Measurements from ENCODE around the gene ASIC5. TPM values are rescaled to one million over a fixed set of nuclear protein-coding genes. Genes with fewer than 3 reads are reported as not detected.
"Not testable (repeated sequence)": the region's sequence is repeated elsewhere in the genome, so short reads cannot be mapped to it uniquely, and the experiment has no call there.

Gene ASIC5, protein sequence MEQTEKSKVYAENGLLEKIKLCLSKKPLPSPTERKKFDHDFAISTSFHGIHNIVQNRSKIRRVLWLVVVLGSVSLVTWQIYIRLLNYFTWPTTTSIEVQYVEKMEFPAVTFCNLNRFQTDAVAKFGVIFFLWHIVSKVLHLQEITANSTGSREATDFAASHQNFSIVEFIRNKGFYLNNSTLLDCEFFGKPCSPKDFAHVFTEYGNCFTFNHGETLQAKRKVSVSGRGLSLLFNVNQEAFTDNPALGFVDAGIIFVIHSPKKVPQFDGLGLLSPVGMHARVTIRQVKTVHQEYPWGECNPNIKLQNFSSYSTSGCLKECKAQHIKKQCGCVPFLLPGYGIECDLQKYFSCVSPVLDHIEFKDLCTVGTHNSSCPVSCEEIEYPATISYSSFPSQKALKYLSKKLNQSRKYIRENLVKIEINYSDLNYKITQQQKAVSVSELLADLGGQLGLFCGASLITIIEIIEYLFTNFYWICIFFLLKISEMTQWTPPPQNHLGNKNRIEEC
- total RNA-seq: not detected

DNA sequence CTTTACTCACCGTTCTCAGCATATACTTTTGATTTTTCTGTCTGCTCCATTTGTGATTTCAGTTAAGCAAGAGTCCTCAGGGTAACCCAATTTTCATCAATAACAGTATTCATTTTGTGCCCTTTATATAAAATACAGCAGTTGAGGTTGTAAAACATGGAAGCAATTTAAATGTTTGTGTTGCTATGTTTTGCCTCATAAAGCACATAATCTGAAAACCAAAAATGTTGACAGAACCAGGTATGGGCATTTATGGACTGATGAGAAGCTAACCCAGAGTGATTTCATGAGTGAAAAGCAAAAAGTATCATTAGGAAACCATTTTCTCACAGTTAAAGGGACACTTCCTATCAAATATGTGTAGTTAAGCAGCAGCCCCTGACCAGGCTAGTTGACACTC lies at the start of gene ASIC5:
Gene ASIC5 (minus strand): TSS at position 101 of the 400 bp plus-strand sequence. CDS start 51 bp downstream, at position 50.
- intact Hi-C loops (cut with DNase I): no loop called here

DNA sequence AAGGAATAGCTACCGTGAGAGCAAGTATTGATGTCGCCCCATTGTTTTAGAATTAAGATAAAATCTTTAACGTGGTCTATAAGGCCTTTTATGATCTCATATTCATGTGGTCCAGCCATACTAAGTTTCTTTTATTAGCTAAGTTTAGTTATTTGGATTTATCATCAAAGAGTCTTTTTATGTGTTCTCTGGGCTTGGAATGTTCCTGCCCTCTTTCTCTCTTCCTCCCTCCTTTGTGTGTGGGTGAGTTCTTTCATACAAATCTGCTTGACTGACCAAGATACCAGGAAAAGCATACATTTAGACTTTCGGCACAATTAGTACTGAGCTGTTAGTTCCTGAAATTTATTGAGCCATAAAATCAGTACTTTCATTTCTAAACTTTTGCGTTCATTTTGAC lies 48.7 kb upstream of the ASIC5 start:
- intact Hi-C loops (cut with DNase I): no loop called here
- no peak for DNase-seq (ENCODE audit: low spot score)
- no peak for ATAC-seq

More for the DNA sequence above, at the start of gene ASIC5:
- no peak for DNase-seq (ENCODE audit: low spot score)
- ATAC-seq: no peak

DNA sequence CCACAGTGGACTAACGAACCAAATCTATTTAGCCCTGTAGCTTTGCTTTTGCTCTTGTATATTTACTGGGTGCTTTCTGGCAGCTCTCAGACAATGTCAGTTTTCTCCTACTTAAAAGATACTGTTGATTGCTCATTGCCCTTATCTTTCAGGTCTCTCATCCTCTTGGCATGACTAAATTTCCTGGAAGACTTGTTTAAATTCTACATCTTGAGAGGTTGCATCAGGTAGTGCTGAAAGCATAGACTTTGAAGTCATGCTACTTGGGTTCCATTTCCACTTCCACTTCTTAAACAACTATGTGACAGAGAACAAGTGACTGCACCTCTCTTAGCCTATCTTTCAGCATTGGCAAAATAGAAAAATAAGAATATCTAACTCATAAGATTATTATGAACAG lies 45.8 kb upstream of the ASIC5 start:
- no peak for ATAC-seq
- intact Hi-C loops (cut with DNase I): no loop called here
- DNase-seq (ENCODE audit: low spot score): no peak

DNA sequence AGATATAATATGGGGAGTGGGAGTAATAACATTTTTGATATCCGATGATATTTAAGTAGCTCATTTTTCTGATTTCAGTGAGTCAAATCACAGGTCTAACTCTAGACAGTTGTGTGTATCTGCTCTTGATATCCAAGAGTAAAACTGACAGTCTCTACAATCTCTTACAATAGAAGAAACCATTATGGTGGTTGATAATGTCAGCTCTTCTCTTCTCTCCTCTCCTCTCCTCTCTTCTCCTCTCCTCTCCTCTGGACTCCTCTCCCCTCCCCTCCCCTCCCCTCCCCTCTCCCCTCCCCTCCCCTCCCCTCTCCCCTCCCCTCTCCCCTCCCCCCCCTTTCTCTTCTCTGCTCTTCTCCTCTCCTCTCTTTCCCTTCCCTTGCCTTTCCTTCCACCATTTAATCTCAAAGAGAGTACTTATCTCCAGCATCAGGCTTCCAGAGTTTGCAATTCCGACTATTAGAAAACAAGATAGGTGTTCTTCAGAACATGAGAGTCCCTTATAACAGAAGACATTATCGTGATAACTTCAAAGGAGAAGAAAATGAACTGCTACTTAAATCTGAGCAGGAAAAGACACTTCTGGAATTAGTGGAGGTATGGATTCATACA lies 43.6 kb upstream of the ASIC5 start:
- ATAC-seq: no peak
- no peak for DNase-seq (ENCODE audit: low spot score)
- intact Hi-C loops (cut with DNase I): no loop called here

DNA sequence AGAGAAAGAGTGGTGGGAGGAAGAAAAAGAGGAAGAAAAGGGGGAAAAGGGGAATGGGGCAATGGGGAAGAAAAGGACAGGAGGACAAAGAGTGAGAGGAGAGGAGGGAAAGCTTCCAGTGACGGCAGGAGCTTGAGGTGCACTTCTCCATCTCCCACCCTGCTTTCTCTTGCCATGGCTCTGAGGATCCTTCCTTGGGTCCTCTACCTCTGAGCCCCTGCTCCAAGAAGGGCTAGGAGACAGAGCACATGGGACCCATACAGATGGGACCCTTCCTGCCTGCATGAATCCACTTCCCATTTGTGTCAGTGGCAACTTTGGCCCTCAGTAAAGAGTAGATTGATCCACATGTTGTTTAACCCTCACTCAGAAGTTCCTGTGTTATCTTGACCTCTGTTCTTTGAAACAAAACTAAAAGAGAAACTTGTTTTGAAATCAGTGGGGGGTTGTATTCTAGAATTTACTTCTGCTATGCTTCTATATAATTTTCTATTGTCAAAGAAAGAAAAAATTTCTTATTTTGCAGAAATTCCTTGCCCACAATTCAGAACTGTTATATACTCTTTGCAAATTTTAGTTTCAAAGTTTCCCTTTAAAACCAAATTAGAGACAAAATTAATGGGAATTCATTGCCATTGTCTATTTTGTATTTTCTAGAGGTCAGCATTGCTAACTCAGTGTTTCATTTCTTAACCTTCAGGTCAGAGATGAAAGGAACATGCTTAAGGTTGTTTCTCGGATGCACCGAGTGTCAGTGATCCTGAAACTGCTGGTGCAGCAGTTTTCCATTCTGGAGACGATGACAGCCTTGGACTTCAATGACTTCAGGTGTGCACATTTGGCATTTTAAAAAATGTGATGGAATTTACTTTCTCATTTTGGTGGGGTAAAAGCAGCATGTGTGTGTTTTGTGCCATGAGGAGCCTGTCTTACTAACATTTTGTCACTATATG lies 42.4 kb upstream of the ASIC5 start:
- ATAC-seq (no peak), DNase-seq (ENCODE audit: low spot score) (no peak)
- intact Hi-C loops (cut with DNase I): no loop called here

DNA sequence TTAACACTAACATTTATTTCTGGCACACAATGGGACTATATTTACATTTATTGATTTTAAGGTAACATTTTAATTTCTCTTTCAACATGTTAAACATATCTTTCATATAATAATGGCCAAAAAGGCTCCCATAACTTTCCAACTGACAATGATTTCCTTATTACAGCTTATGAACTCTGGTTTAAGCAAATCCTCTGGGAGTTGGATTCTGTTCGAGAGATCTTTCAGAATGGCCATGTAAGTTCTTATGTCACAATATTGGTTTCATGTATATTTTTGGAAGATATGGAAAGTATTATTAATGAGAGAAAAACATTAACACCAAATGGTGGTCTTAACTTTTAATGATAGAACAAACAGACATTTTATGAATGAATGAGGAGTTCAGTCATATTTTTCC lies 41.5 kb upstream of the ASIC5 start:
- no peak for ATAC-seq
- intact Hi-C loops (cut with DNase I): no loop called here
- no peak for DNase-seq (ENCODE audit: low spot score)

DNA sequence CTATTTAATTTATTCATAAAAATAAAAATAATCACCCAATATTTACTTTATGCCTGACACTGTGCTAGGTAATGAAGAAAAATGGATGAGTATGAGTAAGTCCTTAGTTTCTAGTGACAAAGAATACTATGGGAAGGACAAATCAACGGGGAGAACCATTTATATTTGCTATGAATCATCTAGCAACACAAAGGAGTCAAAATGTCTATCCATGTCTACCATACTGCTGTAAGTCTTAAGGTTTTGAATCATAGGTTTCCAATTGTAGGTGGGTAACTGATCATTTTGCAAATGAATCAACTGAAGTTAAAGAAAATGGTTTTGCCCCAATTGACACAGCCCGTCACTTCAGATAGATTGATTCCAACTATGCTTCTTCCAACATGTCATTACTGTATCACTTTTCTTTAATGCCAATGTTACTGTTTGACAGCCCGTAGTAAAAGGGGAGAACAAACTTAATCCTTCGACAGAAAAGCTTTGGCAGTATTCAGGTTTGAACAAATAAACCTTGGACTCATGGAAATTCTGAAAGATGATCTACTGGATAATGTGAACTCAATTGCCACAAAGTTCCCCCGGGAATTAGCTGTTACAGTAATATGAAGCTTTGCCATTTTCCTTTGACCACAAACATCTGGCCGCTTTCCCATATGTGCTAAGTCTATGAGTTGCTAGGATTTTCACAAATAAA lies 40.6 kb upstream of the ASIC5 start:
- peak; percentile 62 for ATAC-seq
- DNase-seq (ENCODE audit: low spot score): peak; percentile 55
- intact Hi-C loops (cut with DNase I): no loop called here

DNA sequence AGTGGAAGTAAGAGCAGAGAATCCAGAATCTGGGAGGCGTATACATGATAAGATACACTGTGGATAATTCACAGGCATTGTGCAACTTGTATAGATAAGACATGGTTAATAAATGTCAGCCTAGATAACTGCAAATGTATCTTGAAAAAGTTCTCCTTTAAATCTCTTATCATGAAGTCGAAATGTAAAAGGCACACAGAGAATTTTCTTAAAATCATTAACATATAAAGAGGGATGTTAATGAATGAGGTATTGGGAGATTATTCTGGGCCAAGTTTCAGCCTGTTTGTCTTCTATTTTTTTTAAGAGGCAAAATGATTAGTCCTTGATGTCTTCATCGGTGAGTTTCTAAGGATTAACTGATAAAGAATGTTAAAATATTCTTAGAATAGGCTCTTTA lies 38.3 kb upstream of the ASIC5 start:
- intact Hi-C loops (cut with DNase I): no loop called here
- ATAC-seq (no peak), DNase-seq (ENCODE audit: low spot score) (no peak)

DNA sequence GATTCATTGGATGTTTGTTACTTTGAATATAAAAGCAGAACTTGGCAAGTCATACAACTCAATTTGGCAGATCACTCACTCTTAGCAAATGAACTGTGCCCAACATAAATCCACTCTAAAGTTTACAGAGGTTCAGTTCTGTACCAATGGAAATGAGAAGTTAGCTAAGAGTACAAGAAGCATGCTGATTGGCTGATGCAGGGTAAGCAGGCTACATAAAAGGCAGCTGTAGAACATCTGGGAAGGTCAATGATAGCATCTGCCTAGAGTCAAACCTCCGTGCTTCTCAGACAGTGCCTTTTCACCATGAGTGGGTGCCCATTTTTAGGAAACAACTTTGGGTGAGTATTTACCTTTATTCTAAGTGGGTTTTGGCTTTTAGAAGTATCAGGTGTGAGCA lies 37.4 kb upstream of the ASIC5 start, which contains the start of gene TDO2:
Gene TDO2 (plus strand): TSS at position 244 of the 400 bp plus-strand sequence. CDS start 63 bp downstream, at position 307.
- ATAC-seq: no peak

DNA sequence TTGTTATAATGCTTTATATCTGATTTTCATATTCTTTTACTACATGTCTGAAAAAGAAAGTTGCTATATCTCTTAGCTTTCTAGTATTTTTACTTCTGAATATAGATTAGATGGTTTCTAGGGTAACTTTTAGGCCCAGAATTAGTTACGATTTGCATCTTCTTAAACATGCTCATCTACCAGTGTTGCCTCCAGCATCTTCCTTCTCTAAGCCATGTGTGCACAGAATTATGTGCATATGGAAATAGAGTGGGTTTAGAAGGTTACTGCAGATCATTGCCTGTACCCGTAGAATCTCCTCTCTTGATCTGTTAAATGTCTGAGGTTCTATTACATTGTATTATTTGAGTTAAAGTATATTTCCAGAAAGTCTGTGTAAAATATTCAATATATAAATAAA lies 34.9 kb upstream of the ASIC5 start:
- ATAC-seq (no peak), DNase-seq (ENCODE audit: low spot score) (no peak)
- intact Hi-C loops (cut with DNase I): no loop called here

More for the DNA sequence above, 37.4 kb upstream of the ASIC5 start, which contains the start of gene TDO2:
- DNase-seq (ENCODE audit: low spot score): no peak
- intact Hi-C loops (cut with DNase I): no loop called here

DNA sequence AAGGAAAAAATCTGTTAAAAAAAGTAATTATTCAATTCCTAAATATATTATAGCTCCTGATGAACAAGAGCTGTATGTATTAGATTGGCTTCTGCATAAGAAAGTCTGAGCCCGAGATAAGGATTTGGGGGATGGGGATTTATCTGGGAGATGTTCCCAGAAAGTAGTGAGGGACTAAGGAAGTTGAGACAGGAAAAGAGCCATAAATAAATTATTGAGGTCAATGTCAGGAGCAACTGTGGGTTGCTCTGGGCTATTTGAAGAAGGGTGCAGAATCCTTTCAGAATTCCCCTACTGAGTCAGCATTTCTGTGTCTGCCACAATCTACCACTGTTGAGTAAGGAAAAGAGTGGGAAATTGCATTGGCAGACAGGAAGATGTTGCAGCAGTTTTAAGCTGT lies 34.3 kb upstream of the ASIC5 start:
- intact Hi-C loops (cut with DNase I): no loop called here
- no peak for ATAC-seq
- DNase-seq (ENCODE audit: low spot score): no peak

DNA sequence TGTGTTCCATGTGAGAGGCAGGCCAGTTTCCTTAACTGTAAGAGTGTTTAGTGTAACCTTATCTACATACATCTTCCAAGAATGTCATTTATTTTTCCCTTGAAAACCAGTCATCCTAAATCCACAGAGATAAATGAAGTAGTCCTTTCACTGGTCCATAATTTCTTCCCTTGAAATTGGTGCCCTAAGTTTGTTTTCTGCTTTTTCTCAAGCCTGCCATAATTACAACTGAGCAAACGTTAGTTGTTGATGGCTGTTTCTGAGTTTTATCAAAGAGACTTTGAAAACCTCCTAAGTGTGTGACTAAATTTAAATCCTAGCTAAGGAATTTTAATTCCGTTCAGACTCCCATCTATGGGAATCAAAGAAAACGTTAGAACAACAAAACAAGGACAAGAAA lies 33.8 kb upstream of the ASIC5 start:
- ATAC-seq (no peak), DNase-seq (ENCODE audit: low spot score) (no peak)
- intact Hi-C loops (cut with DNase I): no loop called here

DNA sequence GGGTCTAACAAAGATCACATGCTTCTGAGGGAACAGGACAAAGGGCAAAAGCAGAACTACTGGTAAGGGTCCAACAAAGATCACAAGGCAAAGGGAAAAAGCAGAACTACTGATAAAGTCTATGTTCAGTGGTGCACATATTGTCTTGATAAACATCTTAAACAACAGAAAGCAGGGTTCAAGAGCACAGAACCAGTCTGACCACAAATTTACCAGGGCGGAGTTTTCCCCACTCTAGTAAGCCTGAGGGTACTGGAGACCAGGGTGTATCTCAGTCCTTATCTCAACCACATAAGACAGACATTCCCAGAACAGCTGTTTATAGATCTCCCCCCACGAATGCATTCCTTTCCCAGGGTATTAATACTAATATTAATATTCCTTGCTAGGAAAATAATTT lies 32.3 kb upstream of the ASIC5 start:
- intact Hi-C loops (cut with DNase I); ATAC-seq; DNase-seq (ENCODE audit: low spot score): not testable (repeated sequence)

DNA sequence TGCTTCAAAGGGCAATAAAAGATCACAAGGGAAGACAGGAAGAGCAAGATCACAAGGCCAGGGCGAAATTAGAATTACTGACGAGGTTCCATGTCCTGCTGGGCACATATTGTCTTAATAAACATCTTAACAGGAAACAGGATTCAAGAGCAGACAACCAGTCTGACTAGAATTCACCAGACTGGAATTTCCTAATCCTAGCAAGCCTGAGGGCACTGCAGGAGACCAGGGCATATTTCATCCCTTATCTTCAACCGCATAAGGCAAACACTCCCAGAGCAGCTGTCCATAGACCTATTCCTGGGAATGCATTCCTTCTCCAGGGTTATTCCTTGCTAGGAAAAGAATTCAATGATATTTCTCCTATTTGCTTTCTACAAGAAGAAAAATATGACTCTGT lies 25.0 kb upstream of the ASIC5 start:
- ATAC-seq (no peak), DNase-seq (ENCODE audit: low spot score) (no peak)
- intact Hi-C loops (cut with DNase I): no loop called here

DNA sequence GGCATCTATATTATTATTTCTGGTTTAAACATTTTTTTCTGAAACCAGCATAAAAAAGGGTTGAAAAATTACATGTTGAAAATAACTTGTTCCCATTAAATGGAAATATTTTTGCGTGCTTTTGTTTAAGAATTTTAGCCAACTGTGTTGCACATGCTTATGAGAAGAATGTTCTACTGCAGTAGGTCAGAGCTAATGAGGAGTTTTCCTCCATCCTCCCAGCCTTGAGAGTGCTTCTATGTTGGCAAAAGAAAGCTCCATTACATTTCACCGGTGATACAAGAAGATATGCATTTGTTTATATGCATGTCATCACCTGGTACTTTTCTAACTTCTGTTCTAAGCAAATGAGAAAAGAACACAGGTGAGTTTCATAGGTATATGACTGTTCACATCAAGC lies 23.9 kb upstream of the ASIC5 start:
- intact Hi-C loops (cut with DNase I): no loop called here
- ATAC-seq (no peak), DNase-seq (ENCODE audit: low spot score) (no peak)

DNA sequence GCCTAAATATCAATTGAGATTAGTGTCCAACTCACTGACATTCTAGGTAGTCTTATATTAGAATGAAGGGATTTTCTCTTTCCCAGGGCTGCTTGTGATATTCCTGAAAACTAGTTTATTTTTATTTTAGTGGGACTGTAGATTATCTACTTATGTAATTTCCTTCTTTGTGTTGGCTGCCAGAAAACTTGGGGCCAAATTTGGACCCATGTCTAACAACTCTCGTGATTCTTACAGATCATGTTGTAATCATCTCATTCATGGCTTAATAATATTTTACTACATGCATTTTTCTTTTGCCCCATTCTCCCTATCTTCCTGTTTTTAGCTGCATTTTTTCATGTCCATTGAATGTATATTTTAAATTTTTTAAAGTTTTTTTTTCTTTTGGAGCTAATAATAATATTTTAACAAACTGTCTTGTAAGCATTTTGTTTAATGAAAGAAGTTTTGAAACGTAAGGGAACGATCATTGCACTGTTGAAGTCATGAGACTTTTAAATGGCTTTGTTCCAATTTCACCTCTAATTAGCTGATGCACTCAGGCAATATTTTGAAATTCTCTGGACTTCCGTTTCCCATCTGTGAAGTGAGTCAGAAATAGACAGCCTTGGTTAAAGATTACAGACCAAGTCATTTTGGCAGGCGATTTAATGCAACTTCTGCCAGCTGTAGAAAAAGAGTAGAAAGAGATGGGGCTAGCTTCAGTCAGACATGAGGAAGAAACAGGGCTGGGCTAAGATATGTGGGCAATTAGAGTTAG lies 23.1 kb upstream of the ASIC5 start:
- ATAC-seq: no peak

DNA sequence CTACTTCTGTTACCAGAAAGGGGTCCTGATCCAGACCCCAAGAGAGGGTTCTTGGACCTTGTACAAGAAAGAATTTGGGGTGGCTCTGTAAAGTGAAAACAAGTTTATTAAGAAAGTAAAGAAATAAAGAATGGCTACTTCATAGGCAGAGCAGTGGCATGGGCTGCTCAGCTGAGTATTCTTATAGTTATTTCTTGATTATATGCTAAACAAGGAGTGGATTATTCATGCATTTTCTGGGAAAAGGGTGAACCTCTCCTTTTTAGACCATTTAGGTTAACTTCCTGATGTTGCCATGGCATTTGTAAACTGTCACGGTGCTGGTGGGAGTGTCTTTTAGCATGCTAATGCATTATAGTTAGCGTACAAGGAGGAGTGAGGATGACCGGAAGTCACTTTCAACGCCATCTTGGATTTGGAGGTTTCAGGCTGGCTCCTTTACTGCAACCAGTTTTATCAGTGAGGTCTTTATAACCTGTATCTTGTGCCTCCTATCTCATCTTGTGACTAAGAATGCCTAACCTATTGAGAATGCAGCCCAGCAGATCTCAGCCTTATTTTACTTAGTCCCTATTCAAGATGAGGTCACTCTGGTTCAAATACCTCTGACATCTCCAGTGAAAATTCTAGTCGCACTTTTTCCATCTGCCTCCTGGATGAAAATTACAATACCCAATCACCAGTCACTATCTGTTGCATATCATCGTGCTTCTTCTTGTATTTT lies 21.9 kb upstream of the ASIC5 start:
- no peak for DNase-seq (ENCODE audit: low spot score)
- intact Hi-C loops (cut with DNase I): no loop called here
- ATAC-seq: no peak

More for the DNA sequence above, 23.1 kb upstream of the ASIC5 start:
- DNase-seq (ENCODE audit: low spot score): no peak
- intact Hi-C loops (cut with DNase I): no loop called here

All from sciatic nerve (tissue), 2 donors.